K562 (cell line): Measurements from ENCODE around the gene NAP1L4. TPM values are rescaled to one million over a fixed set of nuclear protein-coding genes. Genes with fewer than 3 reads are reported as not detected.
A peak's percentile ranks its signal among the peaks of the same experiment; 100 is the strongest.

Experiments used
- CBX3 ChIP-seq, 2 experiments: IDR thresholded peaks; 1 replicate in 1 of 2; 2 replicates in 1 of 2; pipeline ENCODE4 v1.6.1; 2012; ENCODE audit warnings: inconsistent platforms in 2 of 2, low read length in 2 of 2, borderline replicate concordance in 1 of 2, control low read depth in 1 of 2
- CBX8 ChIP-seq: fragments of 200-600 bp; sonication (generic); IDR thresholded peaks from 2 replicates; pipeline ENCODE4 v1.6.1; 2012; ENCODE audit warnings: borderline replicate concordance, mixed run types, low read depth, mild to moderate bottlenecking, moderate library complexity, mixed read lengths, low read length, control low read depth, inconsistent platforms; ENCODE audit not compliant: poor library complexity, severe bottlenecking; ENCODE audit errors: extremely low read depth
- CHD4 ChIP-seq: fragments of 200-600 bp; sonication (generic); IDR thresholded peaks from 3 replicates; pipeline ENCODE4 v1.6.1; 2012; ENCODE audit warnings: low read depth, mild to moderate bottlenecking, mixed read lengths, low read length, inconsistent platforms; ENCODE audit not compliant: insufficient read depth, insufficient replicate concordance, poor library complexity, severe bottlenecking
- ESRRA ChIP-seq: fragments of 450-650 bp; IDR thresholded peaks from 2 replicates; pipeline ENCODE4 v1.6.1; 2014; ENCODE audit warnings: low read depth, mild to moderate bottlenecking, moderate library complexity, borderline replicate concordance
- GATAD2A ChIP-seq: fragments of 450-650 bp; IDR thresholded peaks from 2 replicates; pipeline ENCODE4 v1.6.1; 2017
- MAZ ChIP-seq, 2 experiments: fragments of 450-650 bp in 1 of 2; sonication (generic) in 1 of 2; formaldehyde crosslinking; IDR thresholded peaks in 1 of 2; conservative IDR thresholded peaks in 1 of 2; 2 replicates each; pipeline versions ENCODE4 v1.4.0 to v1.5.0; 2020; ENCODE audit warnings: mild to moderate bottlenecking in 1 of 2, missing genetic modification reagents in 1 of 2
- SP1 ChIP-seq: sonication (generic); formaldehyde crosslinking; IDR thresholded peaks from 2 replicates; pipeline ENCODE4 v1.8.1; 2022; ENCODE audit warnings: mild to moderate bottlenecking, missing genetic modification reagents
- ZBTB1 ChIP-seq: sonication (generic); formaldehyde crosslinking; IDR thresholded peaks from 2 replicates; pipeline ENCODE4 v1.8.1; 2023; ENCODE audit warnings: missing genetic modification reagents, low read depth, mild to moderate bottlenecking, borderline replicate concordance
- ZC3H4 ChIP-seq: sonication (generic); formaldehyde crosslinking; IDR thresholded peaks from 2 replicates; pipeline ENCODE4 v1.9.0; 2021; ENCODE audit warnings: missing genetic modification reagents, borderline replicate concordance
- ZNF431 ChIP-seq: sonication (generic); formaldehyde crosslinking; IDR thresholded peaks from 2 replicates; pipeline ENCODE4 v1.8.0; 2022; ENCODE audit warnings: mild to moderate bottlenecking, missing genetic modification reagents
- ZNF717 ChIP-seq: fragments of 250-450 bp; sonication (Bioruptor Pico); IDR thresholded peaks from 2 replicates; pipeline ENCODE4 v1.5.0; 2021
- ZNF830 ChIP-seq: fragments of 250-450 bp; sonication (Bioruptor Pico); IDR thresholded peaks from 2 replicates; pipeline ENCODE4 v1.5.0; 2021; ENCODE audit warnings: mild to moderate bottlenecking
- ZSCAN29 ChIP-seq: fragments of 450-650 bp; IDR thresholded peaks from 2 replicates; pipeline ENCODE4 v1.6.1; 2017
- polyA plus RNA-seq, 8 experiments: library from polyadenylated mRNA; depleted of rRNA in 4 of 8; stranded (reverse) in 5 of 8; unstranded in 3 of 8; fragments of >200 nt; fragmentation: Nextera tagmentation in 2 of 8; fragmentation: Illumina TruSeq in 1 of 8; extraction: Ambion mirVana in 2 of 8; extraction: Trizol in 1 of 8; gene quantifications; 2 replicates each; pipeline versions ENCODE4 v1.2.1 to v1.2.3, GENCODE V29; 2011 to 2014; ENCODE audit warnings: inconsistent platforms in 1 of 8, missing spikeins in 1 of 8
- total RNA-seq, 7 experiments: library from RNA; depleted of rRNA in 6 of 7; stranded (reverse); fragments of >200 nt in 6 of 7; fragmentation: Illumina TruSeq in 2 of 7; extraction: Trizol in 2 of 7; gene quantifications; 2 replicates each; pipeline versions ENCODE4 v1.2.1 to v1.2.3, GENCODE V29; 2011 to 2021; ENCODE audit warnings: low replicate concordance in 1 of 7
- TF ChIP-seq, protein P1 (sequence below): fragments of 450-650 bp; formaldehyde crosslinking; IDR thresholded peaks from 2 replicates; pipeline ENCODE4 v1.4.0; 2022; ENCODE audit warnings: missing genetic modification characterization
- TF ChIP-seq, protein P2 (sequence below), 2 experiments: fragments of 200-800 bp in 1 of 2; sonication (Bioruptor generic) in 1 of 2; sonication (generic) in 1 of 2; formaldehyde crosslinking in 1 of 2; IDR thresholded peaks in 1 of 2; conservative IDR thresholded peaks in 1 of 2; 2 replicates each; pipeline versions ENCODE4 v1.5.0 to v1.6.1; 2016 to 2020; ENCODE audit warnings: missing compliant biosample characterization in 1 of 2, missing genetic modification characterization in 1 of 2, missing genetic modification reagents in 1 of 2
- TF ChIP-seq, protein P3 (sequence below): fragments of 200-800 bp; sonication (Bioruptor generic); IDR thresholded peaks from 2 replicates; pipeline ENCODE4 v1.6.1; 2017; ENCODE audit warnings: missing genetic modification characterization, missing compliant biosample characterization
- TF ChIP-seq, protein P4 (sequence below): IDR thresholded peaks from 2 replicates; pipeline ENCODE4 v1.6.1; 2016; ENCODE audit warnings: missing genetic modification characterization, missing compliant biosample characterization
- TF ChIP-seq, protein P5 (sequence below): fragments of 250-450 bp; sonication (Bioruptor Pico); IDR thresholded peaks from 2 replicates; pipeline ENCODE4 v1.9.0; 2021; ENCODE audit warnings: mild to moderate bottlenecking, inconsistent platforms

NAP1L4 gene
- total and polyA plus RNA-seq, 9 of the 15 experiments (the other 6 are each of a cell fraction or from before 2014, with no cell fraction given) = 34.1 to 237 (median 179) TPM

DNA sequence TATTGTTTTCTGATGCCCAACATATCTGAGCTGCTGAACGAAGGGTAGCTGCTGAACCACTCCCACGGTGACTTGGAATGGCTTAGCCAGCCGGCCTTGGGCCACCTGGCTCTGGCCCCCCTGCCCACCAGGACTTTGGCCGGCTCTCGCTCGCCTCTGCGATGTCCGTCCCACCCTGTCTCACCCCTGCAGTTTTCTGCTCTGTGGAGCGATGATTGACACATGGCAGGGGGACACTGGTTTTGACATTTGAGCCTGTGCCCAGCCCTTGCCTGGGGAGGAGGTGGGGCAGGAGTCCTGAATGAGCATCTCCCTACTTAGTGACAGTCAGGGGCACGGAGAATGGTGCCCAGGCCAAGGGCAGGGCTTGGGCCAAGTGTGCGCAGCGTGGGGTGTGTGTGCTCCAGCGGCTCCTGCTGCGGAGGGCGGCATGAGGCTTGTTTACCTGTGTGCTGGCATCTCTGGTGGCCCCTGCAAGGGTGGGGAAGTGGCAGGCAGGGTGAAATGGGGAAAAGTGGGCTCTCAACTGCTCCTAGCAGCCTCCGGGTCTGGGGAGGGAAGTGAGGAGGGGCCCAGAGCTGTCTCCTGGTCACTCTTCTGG lies 90.8 kb downstream of the NAP1L4 start (continued):
- TF ChIP-seq ZNF830 (CRISPR knock-in tag) (no peak), SP1 (CRISPR knock-in tag) (no peak), ZNF431 (CRISPR knock-in tag) (no peak), ZC3H4 (CRISPR knock-in tag) (0 out of 2 replicates have a peak, but pooled peaks have one; percentile 42), GATAD2A (no peak), CBX8 (no peak), ZNF717 (CRISPR knock-in tag) (no peak), MAZ (CRISPR knock-in tag; conservative IDR thresholded peaks at IDR 0.05 in 1 of 2, IDR thresholded peaks at IDR 0.05 in 1 of 2) (0 out of 4 replicates have a peak, but pooled peaks of 1 of the 2 experiments have one; percentile 13), CHD4 (no peak), CBX3 (IDR thresholded peaks at IDR 0.05; ENCODE audit: borderline replicate concordance in 1 of 2, low read length in 2 of 2) (no peak), ZBTB1 (CRISPR knock-in tag) (no peak), ZSCAN29 (no peak), ESRRA (no peak)
- TF ChIP-seq, protein P1, sequence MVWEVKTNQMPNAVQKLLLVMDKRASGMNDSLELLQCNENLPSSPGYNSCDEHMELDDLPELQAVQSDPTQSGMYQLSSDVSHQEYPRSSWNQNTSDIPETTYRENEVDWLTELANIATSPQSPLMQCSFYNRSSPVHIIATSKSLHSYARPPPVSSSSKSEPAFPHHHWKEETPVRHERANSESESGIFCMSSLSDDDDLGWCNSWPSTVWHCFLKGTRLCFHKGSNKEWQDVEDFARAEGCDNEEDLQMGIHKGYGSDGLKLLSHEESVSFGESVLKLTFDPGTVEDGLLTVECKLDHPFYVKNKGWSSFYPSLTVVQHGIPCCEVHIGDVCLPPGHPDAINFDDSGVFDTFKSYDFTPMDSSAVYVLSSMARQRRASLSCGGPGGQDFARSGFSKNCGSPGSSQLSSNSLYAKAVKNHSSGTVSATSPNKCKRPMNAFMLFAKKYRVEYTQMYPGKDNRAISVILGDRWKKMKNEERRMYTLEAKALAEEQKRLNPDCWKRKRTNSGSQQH (CRISPR knock-in tag) = no peak
- TF ChIP-seq, protein P2, sequence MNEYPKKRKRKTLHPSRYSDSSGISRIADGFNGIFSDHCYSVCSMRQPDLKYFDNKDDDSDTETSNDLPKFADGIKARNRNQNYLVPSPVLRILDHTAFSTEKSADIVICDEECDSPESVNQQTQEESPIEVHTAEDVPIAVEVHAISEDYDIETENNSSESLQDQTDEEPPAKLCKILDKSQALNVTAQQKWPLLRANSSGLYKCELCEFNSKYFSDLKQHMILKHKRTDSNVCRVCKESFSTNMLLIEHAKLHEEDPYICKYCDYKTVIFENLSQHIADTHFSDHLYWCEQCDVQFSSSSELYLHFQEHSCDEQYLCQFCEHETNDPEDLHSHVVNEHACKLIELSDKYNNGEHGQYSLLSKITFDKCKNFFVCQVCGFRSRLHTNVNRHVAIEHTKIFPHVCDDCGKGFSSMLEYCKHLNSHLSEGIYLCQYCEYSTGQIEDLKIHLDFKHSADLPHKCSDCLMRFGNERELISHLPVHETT (CRISPR knock-in tag; conservative IDR thresholded peaks at IDR 0.05 in 1 of 2, IDR thresholded peaks at IDR 0.05 in 1 of 2) = no peak
- TF ChIP-seq, protein P3, sequence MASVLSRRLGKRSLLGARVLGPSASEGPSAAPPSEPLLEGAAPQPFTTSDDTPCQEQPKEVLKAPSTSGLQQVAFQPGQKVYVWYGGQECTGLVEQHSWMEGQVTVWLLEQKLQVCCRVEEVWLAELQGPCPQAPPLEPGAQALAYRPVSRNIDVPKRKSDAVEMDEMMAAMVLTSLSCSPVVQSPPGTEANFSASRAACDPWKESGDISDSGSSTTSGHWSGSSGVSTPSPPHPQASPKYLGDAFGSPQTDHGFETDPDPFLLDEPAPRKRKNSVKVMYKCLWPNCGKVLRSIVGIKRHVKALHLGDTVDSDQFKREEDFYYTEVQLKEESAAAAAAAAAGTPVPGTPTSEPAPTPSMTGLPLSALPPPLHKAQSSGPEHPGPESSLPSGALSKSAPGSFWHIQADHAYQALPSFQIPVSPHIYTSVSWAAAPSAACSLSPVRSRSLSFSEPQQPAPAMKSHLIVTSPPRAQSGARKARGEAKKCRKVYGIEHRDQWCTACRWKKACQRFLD (CRISPR knock-in tag) = 0 out of 2 replicates have a peak, but pooled peaks have one; percentile 48
- TF ChIP-seq, protein P4, sequence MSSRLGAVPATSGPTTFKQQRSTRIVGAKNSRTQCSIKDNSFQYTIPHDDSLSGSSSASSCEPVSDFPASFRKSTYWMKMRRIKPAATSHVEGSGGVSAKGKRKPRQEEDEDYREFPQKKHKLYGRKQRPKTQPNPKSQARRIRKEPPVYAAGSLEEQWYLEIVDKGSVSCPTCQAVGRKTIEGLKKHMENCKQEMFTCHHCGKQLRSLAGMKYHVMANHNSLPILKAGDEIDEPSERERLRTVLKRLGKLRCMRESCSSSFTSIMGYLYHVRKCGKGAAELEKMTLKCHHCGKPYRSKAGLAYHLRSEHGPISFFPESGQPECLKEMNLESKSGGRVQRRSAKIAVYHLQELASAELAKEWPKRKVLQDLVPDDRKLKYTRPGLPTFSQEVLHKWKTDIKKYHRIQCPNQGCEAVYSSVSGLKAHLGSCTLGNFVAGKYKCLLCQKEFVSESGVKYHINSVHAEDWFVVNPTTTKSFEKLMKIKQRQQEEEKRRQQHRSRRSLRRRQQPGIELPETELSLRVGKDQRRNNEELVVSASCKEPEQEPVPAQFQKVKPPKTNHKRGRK = no peak
- TF ChIP-seq, protein P5, sequence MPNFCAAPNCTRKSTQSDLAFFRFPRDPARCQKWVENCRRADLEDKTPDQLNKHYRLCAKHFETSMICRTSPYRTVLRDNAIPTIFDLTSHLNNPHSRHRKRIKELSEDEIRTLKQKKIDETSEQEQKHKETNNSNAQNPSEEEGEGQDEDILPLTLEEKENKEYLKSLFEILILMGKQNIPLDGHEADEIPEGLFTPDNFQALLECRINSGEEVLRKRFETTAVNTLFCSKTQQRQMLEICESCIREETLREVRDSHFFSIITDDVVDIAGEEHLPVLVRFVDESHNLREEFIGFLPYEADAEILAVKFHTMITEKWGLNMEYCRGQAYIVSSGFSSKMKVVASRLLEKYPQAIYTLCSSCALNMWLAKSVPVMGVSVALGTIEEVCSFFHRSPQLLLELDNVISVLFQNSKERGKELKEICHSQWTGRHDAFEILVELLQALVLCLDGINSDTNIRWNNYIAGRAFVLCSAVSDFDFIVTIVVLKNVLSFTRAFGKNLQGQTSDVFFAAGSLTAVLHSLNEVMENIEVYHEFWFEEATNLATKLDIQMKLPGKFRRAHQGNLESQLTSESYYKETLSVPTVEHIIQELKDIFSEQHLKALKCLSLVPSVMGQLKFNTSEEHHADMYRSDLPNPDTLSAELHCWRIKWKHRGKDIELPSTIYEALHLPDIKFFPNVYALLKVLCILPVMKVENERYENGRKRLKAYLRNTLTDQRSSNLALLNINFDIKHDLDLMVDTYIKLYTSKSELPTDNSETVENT (CRISPR knock-in tag) = no peak
